Activated naive CD4-positive, alpha-beta T cell (primary cell): Measurements from ENCODE around the gene MYO9B.

Experiments used
- DNase-seq, 4 experiments: peaks; one replicate each; lab custom pipeline; 2025; lab: John Stamatoyannopoulos, UW

Gene MYO9B

GRCh38 chr19:17240826-17241399 is 165.3 kb downstream of the MYO9B start:
- DNase-seq, result no peak

GRCh38 chr19:17242431-17243208 is 167.0 kb downstream of the MYO9B start:
- DNase-seq, result no peak

GRCh38 chr19:17243211-17243829 is 167.7 kb downstream of the MYO9B start:
- no peak for DNase-seq

- no peak for DNase-seq
Measured at GRCh38 chr19:17243830-17244617, 168.4 kb downstream of the MYO9B start.

GRCh38 chr19:17244618-17245534 is 169.3 kb downstream of the MYO9B start:
- no peak for DNase-seq

- no peak for DNase-seq
Measured at GRCh38 chr19:17245535-17245984, 170.0 kb downstream of the MYO9B start, which contains the start of gene NR2F6. Gene NR2F6 (minus strand): TSS chr19:17245919. CDS start chr19:17245220, 699 bp downstream.

- no peak for DNase-seq
Measured at GRCh38 chr19:17246681-17247425, 171.3 kb downstream of the MYO9B start.

- no peak for DNase-seq
Measured at GRCh38 chr19:17248011-17248776, 172.6 kb downstream of the MYO9B start.

GRCh38 chr19:17249887-17250548 is 174.4 kb downstream of the MYO9B start:
- no peak for DNase-seq

GRCh38 chr19:17254636-17255035 is 179.1 kb downstream of the MYO9B start:
- DNase-seq, result no peak

- DNase-seq, result no peak
Measured at GRCh38 chr19:17255150-17255621, 179.6 kb downstream of the MYO9B start.

GRCh38 chr19:17256130-17256529 is 180.6 kb downstream of the MYO9B start:
- DNase-seq, result no peak

- no peak for DNase-seq
Measured at GRCh38 chr19:17259118-17259780, 183.7 kb downstream of the MYO9B start.

GRCh38 chr19:17259934-17260333 is 184.4 kb downstream of the MYO9B start:
- DNase-seq, result no peak

- peak; percentile 76 to 87 (median 86) for DNase-seq
Measured at GRCh38 chr19:17260842-17261325, 185.3 kb downstream of the MYO9B start.

- no peak for DNase-seq
Measured at GRCh38 chr19:17262557-17262956, 187.0 kb downstream of the MYO9B start.
